Measurements from ENCODE around the gene EXD2. TPM values are rescaled to one million over a fixed set of nuclear protein-coding genes. Genes with fewer than 3 reads are reported as not detected.
"Not testable (repeated sequence)": the region's sequence is repeated elsewhere in the genome, so short reads cannot be mapped to it uniquely, and the experiment has no call there.

EXD2 gene
- total and polyA plus RNA-seq, 7 donors: 1.8 to 18.0 (median 14.7) TPM

GRCh38 chr14:69170839-69171238, 20.5 kb upstream of the EXD2 start:
- H3K9me3 ChIP-seq: no peaks in the 10 kb centered on the region
- 89 to 91% methylated on average over 1 of the region's 1 CpG for WGBS, 2 donors
- H3K4me1 ChIP-seq: no peaks in the 10 kb centered on the region
- DNase-seq: no peak
- H3K4me3 ChIP-seq: no peak overlapping the region
- no peaks in the 10 kb centered on the region for H3K27me3 ChIP-seq
- H3K27ac ChIP-seq: no peak overlapping the region
- TF ChIP-seq POLR2AphosphoS5 (IDR thresholded peaks at IDR 0.05) (no peak), POLR2A (IDR thresholded peaks at IDR 0.05) (no peak), EP300 (IDR thresholded peaks at IDR 0.05) (no peak), CTCF (IDR thresholded peaks at IDR 0.05) (no peak)
- intact Hi-C loops (cut with DNase I): no loop called here
- H3K36me3 ChIP-seq: no peaks in the 10 kb centered on the region

GRCh38 chr14:69171569-69171968, 19.7 kb upstream of the EXD2 start:
- TF ChIP-seq EP300 (IDR thresholded peaks at IDR 0.05) (no peak), CTCF (IDR thresholded peaks at IDR 0.05) (no peak), POLR2AphosphoS5 (IDR thresholded peaks at IDR 0.05) (no peak), POLR2A (IDR thresholded peaks at IDR 0.05) (no peak)
- WGBS, 2 donors: 93% methylated on average over 2 of the region's 2 CpGs
- intact Hi-C loops (cut with DNase I): no loop called here
- H3K36me3 ChIP-seq: no peaks in the 10 kb centered on the region
- H3K27me3 ChIP-seq: no peaks in the 10 kb centered on the region
- no peaks in the 10 kb centered on the region for H3K9me3 ChIP-seq
- H3K4me3 ChIP-seq: no peak overlapping the region
- H3K4me1 ChIP-seq: no peaks in the 10 kb centered on the region
- DNase-seq: no peak
- H3K27ac ChIP-seq: no peak overlapping the region

GRCh38 chr14:69175130-69175529, 16.2 kb upstream of the EXD2 start:
- no peak for TF ChIP-seq EP300 (IDR thresholded peaks at IDR 0.05)
- no peak for TF ChIP-seq POLR2A (IDR thresholded peaks at IDR 0.05)
- no peak for TF ChIP-seq CTCF (IDR thresholded peaks at IDR 0.05)
- TF ChIP-seq POLR2AphosphoS5 (IDR thresholded peaks at IDR 0.05): no peak
- intact Hi-C loops (cut with DNase I): no loop called here

GRCh38 chr14:69181491-69181890, 9.8 kb upstream of the EXD2 start:
- Histone ChIP-seq H3K27me3 (no peaks in the 10 kb centered on the region), H3K27ac (no peak overlapping the region), H3K4me3 (no peak overlapping the region), H3K36me3 (no peaks in the 10 kb centered on the region), H3K9me3 (no peaks in the 10 kb centered on the region), H3K4me1 (no peaks in the 10 kb centered on the region)
- intact Hi-C loops (cut with DNase I): no loop called here
- no peak for DNase-seq
- TF ChIP-seq EP300 (IDR thresholded peaks at IDR 0.05) (no peak), CTCF (IDR thresholded peaks at IDR 0.05) (no peak), POLR2A (IDR thresholded peaks at IDR 0.05) (no peak), POLR2AphosphoS5 (IDR thresholded peaks at IDR 0.05) (no peak)

More at GRCh38 chr14:69175130-69175529, 16.2 kb upstream of the EXD2 start:
- no peak overlapping the region for H3K4me3 ChIP-seq
- no peak for DNase-seq
- H3K36me3 ChIP-seq: no peaks in the 10 kb centered on the region
- no peaks in the 10 kb centered on the region for H3K9me3 ChIP-seq
- no peaks in the 10 kb centered on the region for H3K4me1 ChIP-seq
- H3K27ac ChIP-seq: no peak overlapping the region
- H3K27me3 ChIP-seq: no peaks in the 10 kb centered on the region

- intact Hi-C loops (cut with DNase I); H3K4me3 ChIP-seq; DNase-seq; H3K27ac ChIP-seq; H3K4me1 ChIP-seq; H3K36me3 ChIP-seq; H3K27me3 ChIP-seq; H3K9me3 ChIP-seq: not testable (repeated sequence)
- 98 to 100% methylated on average over 1 of the region's 1 CpG for WGBS, 2 donors
Observed at GRCh38 chr14:69182580-69182979, 8.7 kb upstream of the EXD2 start.
